Stimulated activated CD8-positive, alpha-beta memory T cell treated with anti-CD3 and anti-CD28 coated beads, Interleukin-15, amount 100 ng/mL, for 1 hour (primary cell): ENCODE results near the gene HIGD1B.

Experiments used
- DNase-seq: peaks from one replicate; pipeline ENCODE4 v3.0.0-alpha.2; 2020; ENCODE audit warnings: low read depth

Gene HIGD1B

DNA sequence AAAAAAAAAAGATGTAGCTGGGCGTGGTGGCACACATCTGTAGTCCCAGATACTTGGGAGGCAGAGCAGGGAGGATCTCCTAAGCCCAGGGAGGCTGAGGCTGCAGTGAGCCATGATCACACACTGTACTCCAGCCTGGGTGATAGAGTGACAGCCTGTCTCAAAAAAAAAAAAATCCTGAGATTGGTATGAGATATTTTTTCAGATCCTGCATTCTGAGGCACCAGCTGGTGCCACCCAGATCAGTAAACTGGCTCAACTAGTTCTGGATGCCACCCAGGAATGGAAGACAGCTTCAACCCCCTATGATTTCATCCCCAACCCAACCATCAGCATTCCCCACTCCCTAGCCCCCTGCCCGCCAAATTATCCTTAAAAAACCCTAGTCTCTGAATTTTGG is 10.5 kb upstream of the HIGD1B start:
- DNase-seq: no peak

GRCh38 chr17:44840274-44840673 is 7.4 kb upstream of the HIGD1B start:
- no peak for DNase-seq

DNA sequence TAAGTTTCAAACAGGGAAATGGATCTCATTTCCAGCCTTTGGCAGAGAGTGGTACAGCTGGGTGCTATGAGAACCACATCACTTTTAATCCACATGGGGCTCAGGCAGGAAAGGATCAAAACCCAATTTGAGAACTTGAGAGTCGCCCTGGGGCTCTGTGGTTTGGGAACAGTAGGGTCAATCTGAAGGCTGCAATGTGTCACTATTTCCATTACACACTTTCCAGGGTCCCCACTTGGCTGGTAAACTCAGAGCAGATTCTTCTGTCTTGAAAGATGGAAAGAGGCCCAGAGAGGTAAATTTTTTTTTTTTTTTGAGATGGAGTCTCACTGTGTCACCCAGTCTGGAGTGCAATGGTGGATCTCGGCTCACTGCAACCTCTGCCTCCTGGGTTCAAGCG is 6.7 kb upstream of the HIGD1B start:
- DNase-seq: no peak

DNA sequence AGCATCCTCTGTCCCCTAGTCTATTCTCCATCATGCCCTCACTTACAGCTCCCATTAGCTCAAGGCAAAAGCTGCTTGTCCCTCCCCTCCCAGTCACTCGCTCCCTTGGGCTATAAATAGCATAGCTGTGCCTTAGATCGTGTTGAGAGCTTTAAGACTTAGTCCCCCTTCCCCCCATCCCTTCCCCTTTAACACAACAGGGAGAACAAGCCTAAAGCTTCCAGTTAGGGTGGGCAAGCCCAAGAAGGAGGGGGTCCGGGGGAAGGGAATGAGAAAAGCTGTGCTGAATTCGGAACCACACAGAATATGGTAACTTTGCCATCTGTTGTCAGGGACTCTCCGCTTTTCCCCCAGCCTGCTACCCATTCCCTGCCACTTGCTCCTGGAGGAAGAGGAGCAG is 4.9 kb upstream of the HIGD1B start:
- no peak for DNase-seq

DNA sequence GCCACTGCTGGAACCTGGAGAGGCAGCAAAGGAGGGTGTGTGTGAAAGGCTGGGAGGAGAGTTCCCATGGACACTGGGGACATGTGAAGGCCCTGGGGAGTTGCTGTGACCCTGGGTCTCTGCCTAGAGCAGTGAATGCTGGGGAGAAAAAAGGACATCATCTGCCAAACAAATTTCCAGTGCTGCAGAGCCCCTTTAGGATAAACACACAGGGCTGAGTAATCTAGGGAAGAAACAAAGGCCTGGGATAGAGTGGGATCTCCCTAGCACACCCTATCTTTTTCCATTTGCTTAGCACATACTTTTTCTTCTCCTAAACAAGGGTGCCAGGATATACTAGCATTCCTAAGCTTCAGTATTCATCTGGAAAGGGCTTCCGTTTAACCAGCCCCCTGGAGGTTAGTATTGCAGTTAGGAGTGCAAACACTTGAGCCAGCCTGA is 3.3 kb upstream of the HIGD1B start:
- DNase-seq: no peak

GRCh38 chr17:44846206-44846605 is 1.5 kb upstream of the HIGD1B start:
- no peak for DNase-seq

GRCh38 chr17:44848257-44848795 is 643 bp downstream of the HIGD1B start:
- no peak for DNase-seq

GRCh38 chr17:44848961-44849489 is 1.3 kb downstream of the HIGD1B start:
- DNase-seq: no peak

DNA sequence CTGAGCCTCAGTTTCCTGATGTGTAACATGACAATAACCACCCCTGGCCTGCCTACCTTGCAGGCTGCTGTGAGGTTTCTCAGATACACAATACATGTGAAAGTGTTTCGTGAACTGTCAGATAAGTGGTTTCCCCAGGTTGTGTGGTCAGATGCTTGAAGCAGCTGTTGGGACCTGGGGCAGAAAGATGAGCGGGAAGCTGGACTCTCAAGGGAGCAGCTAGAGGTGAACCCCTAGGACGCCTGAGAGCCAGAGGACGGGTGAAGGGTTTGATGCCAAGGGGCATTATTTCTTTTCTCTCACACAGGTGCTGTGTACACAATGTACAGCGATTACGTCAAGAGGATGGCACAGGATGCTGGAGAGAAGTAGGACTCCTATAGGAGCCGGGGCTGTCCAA is 2.3 kb downstream of the HIGD1B start:
- DNase-seq: no peak

GRCh38 chr17:44850612-44851011 is 2.9 kb downstream of the HIGD1B start:
- DNase-seq: no peak

- DNase-seq: no peak
These were observed 6.5 kb downstream of the HIGD1B start for GRCh38 chr17:44854192-44854591.

- DNase-seq: no peak
These were observed 12.0 kb downstream of the HIGD1B start for GRCh38 chr17:44859701-44860100.

GRCh38 chr17:44862278-44862914 is 14.7 kb downstream of the HIGD1B start:
- DNase-seq: no peak

- no peak for DNase-seq
These were observed 15.6 kb downstream of the HIGD1B start for GRCh38 chr17:44863061-44863918.

GRCh38 chr17:44864831-44865230 is 17.1 kb downstream of the HIGD1B start:
- no peak for DNase-seq

DNA sequence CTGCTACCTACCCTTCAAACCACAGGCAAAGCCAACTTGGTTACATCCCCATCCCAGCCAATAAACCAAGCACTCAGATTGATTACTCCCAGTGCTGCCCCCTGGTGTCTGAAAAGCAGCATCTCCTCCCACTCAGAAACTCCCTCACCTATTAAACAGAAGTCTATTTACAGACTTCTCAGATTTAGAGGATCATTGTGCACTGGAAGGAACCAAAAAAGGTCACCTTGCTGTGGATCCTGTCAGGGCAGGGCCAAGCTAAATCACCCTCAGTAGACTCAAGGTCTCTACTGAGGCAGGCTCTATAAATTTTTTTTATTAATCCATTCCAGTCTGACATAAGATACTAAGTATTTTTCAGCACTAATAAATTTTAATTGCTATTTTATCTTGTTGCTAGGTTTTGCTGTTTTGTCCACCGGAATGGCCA is 17.6 kb downstream of the HIGD1B start:
- DNase-seq: peak; percentile 56

- DNase-seq: no peak
These were observed 18.2 kb downstream of the HIGD1B start for GRCh38 chr17:44865931-44866330.

- DNase-seq: no peak
These were observed 20.2 kb downstream of the HIGD1B start for GRCh38 chr17:44867841-44868240.

GRCh38 chr17:44871556-44871955 is 23.9 kb downstream of the HIGD1B start:
- no peak for DNase-seq

DNA sequence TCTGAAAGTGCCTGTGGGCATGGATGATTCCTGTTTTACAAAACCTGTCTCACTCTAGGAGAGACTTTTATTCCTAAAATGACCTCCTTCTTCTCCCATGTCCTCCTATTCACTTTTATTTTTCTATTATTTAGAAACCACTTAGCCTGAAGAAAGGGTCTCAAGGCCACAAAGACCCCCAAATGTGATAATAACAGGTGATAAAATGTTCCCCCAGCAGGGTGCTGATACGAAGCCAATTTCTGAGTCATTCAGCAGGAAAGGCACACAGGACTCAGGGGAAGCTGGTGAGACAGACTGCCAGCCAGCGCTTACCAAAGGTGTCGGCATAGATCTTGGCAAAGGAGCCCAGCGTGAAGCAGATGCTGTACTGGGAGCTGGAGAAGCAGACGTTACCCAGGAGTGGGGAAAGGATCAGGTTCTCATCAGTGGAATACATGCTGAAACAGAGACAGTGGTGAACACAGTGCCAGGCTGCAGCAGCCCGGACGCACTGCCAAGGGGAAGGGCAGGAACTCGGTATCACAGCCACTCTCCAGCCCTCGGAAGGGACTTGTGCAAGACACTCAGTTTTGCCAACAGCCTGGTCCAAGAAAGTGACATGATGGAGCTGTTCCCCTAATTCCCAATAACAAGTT is 24.6 kb downstream of the HIGD1B start:
- DNase-seq: no peak

GRCh38 chr17:44875761-44876160 is 28.1 kb downstream of the HIGD1B start:
- DNase-seq: no peak

DNA sequence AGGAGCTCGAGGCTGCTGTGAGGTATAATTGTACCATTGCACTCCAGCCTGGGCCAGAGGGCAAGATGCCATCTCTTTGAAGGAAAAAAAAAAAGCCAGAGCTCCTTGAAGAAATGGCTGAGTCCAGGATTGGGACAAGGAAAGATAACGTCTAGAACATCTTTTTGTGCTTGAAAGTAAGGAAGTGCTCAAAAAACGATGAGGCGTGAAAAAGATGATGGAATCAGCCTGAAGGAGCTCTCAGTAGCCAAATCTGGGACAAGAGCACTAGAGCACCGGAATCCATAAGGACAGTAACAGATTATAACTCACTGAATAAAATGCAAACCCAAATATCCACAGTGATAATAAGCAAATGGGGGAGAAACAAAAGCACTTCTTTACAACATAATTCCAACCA is 29.4 kb downstream of the HIGD1B start:
- DNase-seq: no peak
